SU-DHL-6 (cell line): ENCODE measurements around the gene DBN1.

Experiments used
- H2AFZ ChIP-seq: fragments of 200-600 bp; sonication (generic); 2 replicates; pipeline ENCODE4 v1.6.1; 2014; ENCODE audit warnings: low read depth, mild to moderate bottlenecking, moderate library complexity, mixed read lengths, antibody characterized with exemption, low read length; ENCODE audit not compliant: severe bottlenecking
- H3F3A ChIP-seq: fragments of 200-600 bp; shearing (Covaris generic); 2 replicates; pipeline ENCODE4 v1.6.0; 2016; ENCODE audit warnings: antibody characterized with exemption, mild to moderate bottlenecking; ENCODE audit not compliant: insufficient read depth
- H3K27ac ChIP-seq: fragments of 200-600 bp; sonication (generic); 2 replicates; pipeline ENCODE4 v1.5.1; 2016; ENCODE audit warnings: low read depth, mild to moderate bottlenecking, low read length, moderate library complexity, mixed read lengths
- H3K27me3 ChIP-seq: fragments of 200-600 bp; sonication (generic), shearing (Covaris generic); 2 replicates; pipeline ENCODE4 v1.6.0; 2014; ENCODE audit warnings: mild to moderate bottlenecking, low read length
- H3K36me3 ChIP-seq: fragments of 200-600 bp; sonication (generic); 2 replicates; pipeline ENCODE4 v1.6.1; 2014; ENCODE audit warnings: mild to moderate bottlenecking, low read length, mixed read lengths
- H3K4me2 ChIP-seq: fragments of 300-600, 200-600 bp; shearing (Covaris generic), sonication (generic); 2 replicates; pipeline ENCODE4 v1.6.0; 2014; ENCODE audit warnings: low read length, low read depth, mild to moderate bottlenecking; ENCODE audit not compliant: poor library complexity, severe bottlenecking
- H3K4me3 ChIP-seq: fragments of 200-600 bp; sonication (generic); 2 replicates; pipeline ENCODE4 v1.5.1; 2014; ENCODE audit warnings: antibody characterized with exemption, low read length, mild to moderate bottlenecking, mixed read lengths; ENCODE audit not compliant: insufficient read depth, poor library complexity, severe bottlenecking
- H3K79me2 ChIP-seq: fragments of 200-600 bp; sonication (generic); 2 replicates; pipeline ENCODE4 v1.6.1; 2014; ENCODE audit warnings: mild to moderate bottlenecking, low read length, moderate library complexity; ENCODE audit not compliant: insufficient read depth
- H3K9ac ChIP-seq: fragments of 200-600 bp; sonication (generic); 2 replicates; pipeline ENCODE4 v1.7.0; 2014; ENCODE audit warnings: mild to moderate bottlenecking, low read length
- H3K9me2 ChIP-seq: fragments of 200-600 bp; sonication (generic); replicated peaks from 2 replicates; pipeline ENCODE4 v1.6.1; 2014; ENCODE audit warnings: low read length; ENCODE audit not compliant: insufficient read depth
- H3K9me3 ChIP-seq: fragments of 200-600 bp; sonication (generic); 2 replicates; pipeline ENCODE4 v1.6.1; 2014; ENCODE audit warnings: low read length, mixed read lengths; ENCODE audit not compliant: insufficient read depth
- H4K20me1 ChIP-seq: fragments of 200-600 bp; sonication (generic); 2 replicates; pipeline ENCODE4 v1.6.1; 2014; ENCODE audit warnings: low read depth, mild to moderate bottlenecking, antibody characterized with exemption, low read length, moderate library complexity, mixed read lengths
- CTCF ChIP-seq: fragments of 200-600 bp; sonication (generic); IDR thresholded peaks from one replicate; pipeline ENCODE4 v1.5.1; 2017; ENCODE audit warnings: antibody characterized with exemption, mild to moderate bottlenecking, low read length, moderate library complexity; ENCODE audit not compliant: insufficient read depth, poor library complexity, severe bottlenecking
- EZH2phosphoT487 ChIP-seq: fragments of 200-600 bp; sonication (generic), shearing (Covaris generic); conservative IDR thresholded peaks from 2 replicates; pipeline ENCODE4 v1.6.1; 2018; ENCODE audit warnings: mild to moderate bottlenecking, antibody characterized with exemption, low read length, moderate library complexity, mixed read lengths

Gene DBN1

GRCh38 chr5:177470759-177471536, 2.5 kb downstream of the DBN1 start:
- Histone ChIP-seq H3K4me2 (no peak overlapping the region), H3K27me3 (no peaks in the 10 kb centered on the region), H3K9me2 (no peaks in the 10 kb centered on the region), H3K79me2 (peaks cover 13% of the 10 kb centered on the region), H3K9me3 (no peaks in the 10 kb centered on the region), H3F3A (no peaks in the 10 kb centered on the region; the same call in 1 of the 2 replicates), H3K4me3 (no peak overlapping the region), H3K27ac (no peak overlapping the region), H2AFZ (no peak overlapping the region), H3K36me3 (no peaks in the 10 kb centered on the region), H4K20me1 (no peaks in the 10 kb centered on the region), H3K9ac (no peak overlapping the region)
- TF ChIP-seq CTCF, result no peak
- TF ChIP-seq EZH2phosphoT487, result no peak

GRCh38 chr5:177469750-177470525, 3.5 kb downstream of the DBN1 start:
- no peaks in the 10 kb centered on the region; the same call in 1 of the 2 replicates for H3F3A ChIP-seq
- no peak overlapping the region for H3K27ac ChIP-seq
- H3K4me3 ChIP-seq, result no peak overlapping the region
- no peak overlapping the region for H3K4me2 ChIP-seq
- H2AFZ ChIP-seq, result no peak overlapping the region
- no peaks in the 10 kb centered on the region for H3K27me3 ChIP-seq
- peaks cover 13% of the 10 kb centered on the region for H3K79me2 ChIP-seq
- H4K20me1 ChIP-seq, result no peaks in the 10 kb centered on the region
- no peak for TF ChIP-seq EZH2phosphoT487
- no peak for TF ChIP-seq CTCF
- H3K9me3 ChIP-seq, result no peaks in the 10 kb centered on the region
- H3K9ac ChIP-seq, result no peak overlapping the region
- H3K36me3 ChIP-seq, result peaks cover 3% of the 10 kb centered on the region; the same call in 1 of the 2 replicates
- no peaks in the 10 kb centered on the region for H3K9me2 ChIP-seq

DNA sequence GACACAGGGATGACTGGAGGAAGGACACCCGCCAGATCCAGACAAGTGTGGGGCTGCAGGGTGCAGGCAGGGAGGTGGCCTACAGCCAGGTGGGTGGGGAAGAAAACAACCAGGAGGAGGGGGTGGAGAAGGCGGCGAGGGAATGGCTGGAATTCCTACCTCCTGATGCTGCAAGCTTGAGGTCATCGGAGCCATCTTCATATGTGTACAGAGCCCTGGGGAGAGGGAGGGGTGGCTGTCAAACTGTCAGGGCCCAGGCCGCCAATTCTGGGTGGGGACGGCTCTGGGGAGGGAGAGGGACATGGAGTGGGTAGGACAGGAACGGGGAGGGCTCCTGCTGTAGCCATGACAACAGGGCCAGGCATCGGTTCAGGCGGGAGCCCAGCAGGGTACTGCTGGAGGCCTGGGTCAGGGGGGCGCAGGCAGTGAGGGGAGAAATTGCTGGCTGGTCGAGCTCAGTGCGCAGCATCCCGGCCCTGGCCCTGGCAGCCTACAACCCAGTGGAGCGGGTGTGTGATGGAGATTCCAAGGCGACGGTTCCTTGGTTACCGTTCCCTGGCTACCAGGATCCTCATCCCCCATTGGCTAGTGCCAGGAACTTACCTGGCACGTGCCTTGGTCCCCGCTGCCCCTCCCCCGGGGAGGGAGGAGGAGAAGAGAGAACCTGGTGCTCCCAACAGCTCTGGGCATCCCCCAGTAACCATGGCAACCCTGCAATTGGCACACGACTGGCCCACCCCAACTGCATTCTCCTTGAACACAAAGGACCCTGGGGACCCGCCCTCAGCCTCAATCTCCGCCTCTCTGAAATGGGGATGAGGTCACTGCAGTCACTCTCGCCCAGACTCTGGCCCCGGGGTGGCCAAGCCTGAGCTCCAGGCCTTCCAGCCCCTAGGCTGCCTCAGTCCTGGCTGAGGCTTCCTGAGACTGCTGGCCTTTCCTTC, 4.5 kb downstream of the DBN1 start:
- H3K9ac ChIP-seq, result no peak overlapping the region
- H3K27ac ChIP-seq, result no peak overlapping the region
- TF ChIP-seq CTCF (no peak), EZH2phosphoT487 (no peak)

More for the DNA sequence above, 4.5 kb downstream of the DBN1 start:
- no peaks in the 10 kb centered on the region for H3K9me3 ChIP-seq
- no peak overlapping the region for H3K4me3 ChIP-seq
- peaks cover 3% of the 10 kb centered on the region; the same call in 1 of the 2 replicates for H3K36me3 ChIP-seq
- H4K20me1 ChIP-seq, result no peaks in the 10 kb centered on the region
- H3K79me2 ChIP-seq, result peaks cover 13% of the 10 kb centered on the region
- no peak overlapping the region for H3K4me2 ChIP-seq
- H3K27me3 ChIP-seq, result no peaks in the 10 kb centered on the region
- H2AFZ ChIP-seq, result no peak overlapping the region
- no peaks in the 10 kb centered on the region for H3F3A ChIP-seq
- H3K9me2 ChIP-seq, result no peaks in the 10 kb centered on the region
